ENCODE data around the gene MAL. TPM values are rescaled to one million over a fixed set of nuclear protein-coding genes. Genes with fewer than 3 reads are reported as not detected.
"Not testable (repeated sequence)": the region's sequence is repeated elsewhere in the genome, so short reads cannot be mapped to it uniquely, and the experiment has no call there.

The MAL gene
- polyA plus RNA-seq, 4 donors: 267 to 368 (median 329) TPM

- DNase-seq (ENCODE audit: low read depth in 4 of 4, low spot score in 2 of 4): no peak
Observed at GRCh38 chr2:95082477-95082876, 57.0 kb downstream of the MAL start.

DNA sequence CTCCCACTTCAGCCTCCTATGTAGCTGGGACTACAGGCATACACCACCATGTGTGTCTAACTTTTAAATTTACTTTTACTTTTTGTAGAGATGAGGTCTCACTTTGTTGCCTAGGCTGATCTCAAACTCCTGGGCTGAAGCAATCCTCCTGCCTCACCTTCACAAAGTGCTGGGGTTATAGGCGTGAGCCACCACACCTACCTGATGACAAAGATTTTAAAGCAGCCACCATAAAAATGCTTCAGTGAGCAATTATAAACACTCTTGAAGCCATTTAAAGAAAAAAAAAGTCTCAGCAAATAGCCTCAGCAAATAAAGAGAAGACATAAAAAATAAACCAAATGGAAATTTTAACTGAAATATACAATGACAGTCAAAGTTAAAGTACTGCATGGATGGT, 60.5 kb downstream of the MAL start:
- DNase-seq (ENCODE audit: low read depth in 4 of 4, low spot score in 2 of 4): no peak

GRCh38 chr2:95087379-95087778, 61.9 kb downstream of the MAL start:
- DNase-seq (ENCODE audit: low read depth in 4 of 4, low spot score in 2 of 4): no peak

GRCh38 chr2:95091885-95092555, 66.5 kb downstream of the MAL start:
- no peak for DNase-seq (ENCODE audit: low read depth in 4 of 4, low spot score in 2 of 4)

DNA sequence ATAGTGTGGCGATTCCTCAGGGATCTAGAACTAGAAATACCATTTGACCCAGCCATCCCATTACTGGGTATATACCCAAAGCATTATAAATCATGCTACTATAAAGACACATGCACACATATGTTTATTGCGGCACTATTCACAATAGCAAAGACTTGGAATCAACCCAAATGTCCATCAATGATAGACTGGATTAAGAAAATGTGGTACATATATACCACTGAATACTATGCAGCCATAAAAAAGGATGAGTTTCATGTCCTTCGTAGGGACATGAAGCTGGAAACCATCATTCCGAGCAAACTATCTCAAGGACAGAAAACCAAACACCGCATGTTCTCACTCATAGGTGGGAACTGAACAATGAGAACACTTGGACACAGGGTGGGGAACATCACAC, 72.8 kb downstream of the MAL start:
- not testable (repeated sequence) for DNase-seq (ENCODE audit: low read depth in 4 of 4, low spot score in 2 of 4)

GRCh38 chr2:95099910-95100309, 74.4 kb downstream of the MAL start:
- DNase-seq (ENCODE audit: low read depth in 4 of 4, low spot score in 2 of 4): no peak

Other genes with a start within 250 kb of the MAL start
- under 1 TPM; 0.16 to 0.26 (median 0.21) TPM for gene TEKT4, start 154.3 kb upstream of the MAL start, polyA plus RNA-seq (ENCODE audit: insufficient read length in 4 of 4)
- 10 to 100 TPM; 64.5 to 94.9 (median 80.7) TPM for gene MRPS5, start 96.1 kb downstream of the MAL start, polyA plus RNA-seq (ENCODE audit: insufficient read length in 4 of 4)
- gene ZNF514, start 134.1 kb downstream of the MAL start, polyA plus RNA-seq (ENCODE audit: insufficient read length in 4 of 4): 10 to 100 TPM; 19.1 to 43.4 (median 30.6) TPM
- gene ZNF2, start 140.1 kb downstream of the MAL start, polyA plus RNA-seq (ENCODE audit: insufficient read length in 4 of 4): 1 to 10 TPM; 8.7 to 9.5 (median 9.4) TPM
- gene ZNF892, start 181.8 kb downstream of the MAL start, polyA plus RNA-seq (ENCODE audit: insufficient read length in 4 of 4): 1 to 10 TPM; 3.7 to 6.1 (median 4.9) TPM
- 10 to 100 TPM; 26.7 to 51.8 (median 33.6) TPM for gene PROM2, start 248.7 kb downstream of the MAL start, polyA plus RNA-seq (ENCODE audit: insufficient read length in 4 of 4)

All from left renal cortex interstitium (tissue), 4 donors.